Measurements from ENCODE around the gene CR1L. TPM values are rescaled to one million over a fixed set of nuclear protein-coding genes. Genes with fewer than 3 reads are reported as not detected.

The CR1L gene
- total and polyA plus RNA-seq, 9 of the 15 experiments (the other 6 are each of a cell fraction or from before 2014, with no cell fraction given): 10.1 to 74.8 (median 34.3) TPM

GRCh38 chr1:207747627-207748492, 102.9 kb downstream of the CR1L start (continued):
- TF ChIP-seq IRF1 (CRISPR knock-in tag; IDR thresholded peaks at IDR 0.05; ENCODE audit: borderline replicate concordance) (no peak), KDM2B (CRISPR knock-in tag; IDR thresholded peaks at IDR 0.05) (no peak), ZBTB34 (CRISPR knock-in tag; IDR thresholded peaks at IDR 0.05) (no peak), SIX5 (IDR thresholded peaks at IDR 0.05; ENCODE audit: borderline replicate concordance in 1 of 2, insufficient read depth in 1 of 2, low read depth in 1 of 2, low read length in 2 of 2) (no peak), RBM39 (optimal IDR thresholded peaks at IDR 0.05; ENCODE audit: low read depth, low read length) (no peak), DEAF1 (CRISPR knock-in tag; IDR thresholded peaks at IDR 0.05) (no peak), ELK3 (CRISPR knock-in tag; IDR thresholded peaks at IDR 0.05) (no peak), ZNF511 (CRISPR knock-in tag; IDR thresholded peaks at IDR 0.05) (no peak), RBM15 (IDR thresholded peaks at IDR 0.05; ENCODE audit: insufficient read depth, low read length) (no peak), ZNF589 (CRISPR knock-in tag; IDR thresholded peaks at IDR 0.05; ENCODE audit: low read depth) (peak; percentile 74; the same call in 1 of the 2 replicates), NFE2L1 (tag; IDR thresholded peaks at IDR 0.05; ENCODE audit: borderline replicate concordance, low read depth) (no peak), ZNF282 (CRISPR knock-in tag; IDR thresholded peaks at IDR 0.05) (no peak), POLR2AphosphoS2 (IDR thresholded peaks at IDR 0.05; ENCODE audit: low read length) (no peak), THAP7 (CRISPR knock-in tag; IDR thresholded peaks at IDR 0.05) (no peak), MXD1 (CRISPR knock-in tag; IDR thresholded peaks at IDR 0.05; ENCODE audit: borderline replicate concordance, poor library complexity, severe bottlenecking) (no peak), STAG1 (CRISPR knock-in tag; IDR thresholded peaks at IDR 0.05; ENCODE audit: borderline replicate concordance) (no peak), U2AF1 (optimal IDR thresholded peaks at IDR 0.05; ENCODE audit: low read depth, low read length) (no peak), ZNF76 (CRISPR knock-in tag; IDR thresholded peaks at IDR 0.05; ENCODE audit: borderline replicate concordance) (no peak), NBN (IDR thresholded peaks at IDR 0.05; ENCODE audit: low read depth) (0 out of 2 replicates have a peak, but pooled peaks have one; percentile 18)

Data from K562 (cell line).